ENCODE data around the gene RNU5D-1.
"Not testable (repeated sequence)": the region's sequence is repeated elsewhere in the genome, so short reads cannot be mapped to it uniquely, and the experiment has no call there.

The RNU5D-1 gene

DNA sequence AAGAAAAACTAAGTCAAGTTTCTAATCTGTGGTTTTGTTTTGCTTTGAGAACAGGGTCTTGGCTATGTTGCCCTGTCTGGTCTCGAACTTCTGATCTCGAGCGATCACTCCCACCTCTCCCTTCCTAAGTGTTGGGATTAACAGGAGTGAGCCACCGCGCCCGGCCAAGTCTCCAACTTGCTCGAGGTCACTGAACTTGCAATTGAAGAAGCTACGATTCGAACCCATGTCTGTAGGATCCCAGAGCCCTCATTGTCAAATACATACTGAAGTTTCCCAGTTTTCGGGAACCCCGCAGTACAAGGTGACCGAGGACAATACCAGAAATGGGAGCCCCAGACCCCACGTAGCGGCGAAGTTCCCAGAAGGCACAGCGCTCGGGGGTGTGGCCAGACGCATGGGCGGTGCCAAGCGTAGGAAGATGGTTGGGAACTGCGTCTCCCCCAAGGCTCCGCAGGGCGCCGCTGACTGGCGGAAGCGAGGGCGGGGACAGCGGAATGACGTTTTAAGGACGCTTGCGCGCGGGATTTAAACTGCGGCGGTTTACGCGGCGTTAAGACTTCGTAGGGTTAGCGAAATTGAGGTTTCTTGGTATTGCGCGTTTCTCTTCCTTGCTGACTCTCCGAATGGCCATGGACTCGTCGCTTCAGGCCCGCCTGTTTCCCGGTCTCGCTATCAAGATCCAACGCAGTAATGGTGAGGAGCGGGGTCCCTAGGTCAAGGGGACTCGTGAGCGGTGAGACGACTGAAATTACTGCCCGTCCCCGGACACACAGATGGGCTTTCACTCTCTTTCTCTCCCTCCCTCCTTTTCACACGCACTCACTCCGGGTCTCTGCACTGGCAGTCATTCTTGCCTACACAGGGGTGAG, 8.6 kb upstream of the RNU5D-1 start, which contains the start of gene KIF2C:
KIF2C (plus strand) TSS at position 531 of the 872 bp plus-strand sequence; CDS start at position 627, 96 bp downstream.
- H3K4me3 ChIP-seq: peak within 1 kb of the TSS; percentile 56 to 63
- no peaks in the 10 kb centered on the region for H3K9me3 ChIP-seq
- H3K4me1 ChIP-seq: peaks cover 0 to 12% (median 6%) of the 10 kb centered on the region in 4 donors
- intact Hi-C loops (cut with DNase I; ENCODE audit: low total_unique reads): no loop called here
- H3K27ac ChIP-seq: peak within 1 kb of the TSS; percentile 82 to 85
- no peaks in the 10 kb centered on the region for H3K36me3 ChIP-seq
- peak; percentile 96 to 98 for DNase-seq
- H3K27me3 ChIP-seq: no peaks in the 10 kb centered on the region
- TF ChIP-seq, protein P1, sequence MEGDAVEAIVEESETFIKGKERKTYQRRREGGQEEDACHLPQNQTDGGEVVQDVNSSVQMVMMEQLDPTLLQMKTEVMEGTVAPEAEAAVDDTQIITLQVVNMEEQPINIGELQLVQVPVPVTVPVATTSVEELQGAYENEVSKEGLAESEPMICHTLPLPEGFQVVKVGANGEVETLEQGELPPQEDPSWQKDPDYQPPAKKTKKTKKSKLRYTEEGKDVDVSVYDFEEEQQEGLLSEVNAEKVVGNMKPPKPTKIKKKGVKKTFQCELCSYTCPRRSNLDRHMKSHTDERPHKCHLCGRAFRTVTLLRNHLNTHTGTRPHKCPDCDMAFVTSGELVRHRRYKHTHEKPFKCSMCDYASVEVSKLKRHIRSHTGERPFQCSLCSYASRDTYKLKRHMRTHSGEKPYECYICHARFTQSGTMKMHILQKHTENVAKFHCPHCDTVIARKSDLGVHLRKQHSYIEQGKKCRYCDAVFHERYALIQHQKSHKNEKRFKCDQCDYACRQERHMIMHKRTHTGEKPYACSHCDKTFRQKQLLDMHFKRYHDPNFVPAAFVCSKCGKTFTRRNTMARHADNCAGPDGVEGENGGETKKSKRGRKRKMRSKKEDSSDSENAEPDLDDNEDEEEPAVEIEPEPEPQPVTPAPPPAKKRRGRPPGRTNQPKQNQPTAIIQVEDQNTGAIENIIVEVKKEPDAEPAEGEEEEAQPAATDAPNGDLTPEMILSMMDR (IDR thresholded peaks at IDR 0.05): no peak

DNA sequence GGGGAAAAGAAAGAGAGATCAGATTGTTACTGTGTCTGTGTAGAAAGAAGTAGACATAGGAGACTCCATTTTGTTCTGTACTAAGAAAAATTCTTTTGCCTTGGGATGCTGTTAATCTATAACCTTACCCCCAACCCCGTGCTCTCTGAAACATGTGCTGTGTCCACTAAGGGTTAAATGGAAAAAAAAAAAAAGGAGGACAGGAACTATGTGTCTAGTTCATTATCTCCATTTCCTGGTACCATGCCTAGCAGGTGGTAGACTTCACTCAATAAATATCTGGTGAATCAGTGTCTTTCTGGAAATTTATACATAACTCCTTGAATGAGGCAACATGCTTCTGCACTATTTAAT, 8.0 kb upstream of the RNU5D-1 start:
- peaks cover 0 to 12% (median 6%) of the 10 kb centered on the region in 4 donors for H3K4me1 ChIP-seq
- H3K9me3 ChIP-seq; H3K36me3 ChIP-seq; H3K27me3 ChIP-seq; intact Hi-C loops (cut with DNase I; ENCODE audit: low total_unique reads); DNase-seq: not testable (repeated sequence)
- H3K27ac ChIP-seq: peak overlapping the region; percentile 82 to 85
- peak overlapping the region; percentile 56 to 63 for H3K4me3 ChIP-seq

DNA sequence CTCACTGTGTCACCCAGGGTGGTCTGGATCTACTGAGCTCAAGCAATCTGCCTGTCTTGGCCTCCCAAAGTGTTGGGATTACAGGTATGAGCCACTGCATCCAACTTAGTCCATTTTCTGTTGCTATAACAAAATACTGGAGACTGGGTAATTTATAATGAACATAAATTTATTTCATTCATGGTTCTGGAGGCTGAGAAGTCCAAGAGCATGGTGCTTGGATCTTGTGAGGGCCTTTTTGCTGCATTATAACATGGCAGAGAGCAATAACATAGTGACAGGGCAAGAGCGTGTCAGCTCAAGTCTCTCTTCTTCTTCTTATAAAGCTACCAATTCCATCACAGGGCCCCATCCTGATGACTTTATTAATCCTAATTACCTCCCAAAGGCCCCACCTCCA, 5.0 kb upstream of the RNU5D-1 start:
- H3K4me1 ChIP-seq: peaks cover 0 to 20% (median 11%) of the 10 kb centered on the region in 4 donors
- H3K36me3 ChIP-seq: no peaks in the 10 kb centered on the region
- intact Hi-C loops (cut with DNase I; ENCODE audit: low total_unique reads): no loop called here
- TF ChIP-seq, protein P1 (IDR thresholded peaks at IDR 0.05): no peak
- no peak overlapping the region for H3K4me3 ChIP-seq
- H3K27ac ChIP-seq: no peak overlapping the region
- no peak for DNase-seq
- H3K9me3 ChIP-seq: no peaks in the 10 kb centered on the region
- H3K27me3 ChIP-seq: no peaks in the 10 kb centered on the region

DNA sequence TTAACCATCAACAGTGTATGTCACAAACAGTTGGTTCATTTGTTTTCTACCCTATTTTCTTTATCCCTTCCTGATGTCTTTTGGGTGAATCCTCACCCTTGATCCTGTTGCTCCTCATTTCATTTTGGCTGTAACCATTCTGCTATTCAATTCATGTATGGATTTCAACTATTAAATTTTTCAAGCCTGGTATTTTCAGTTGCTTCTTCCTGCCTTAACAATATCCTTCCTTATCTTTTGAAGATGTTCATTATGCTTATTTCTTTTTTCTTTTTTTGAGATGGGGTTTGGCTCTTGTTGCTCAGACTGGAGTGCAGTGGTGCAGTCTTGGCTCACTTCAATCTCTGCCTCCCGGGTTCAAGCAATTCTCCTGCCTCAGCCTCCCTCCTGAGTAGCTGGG, 2.8 kb upstream of the RNU5D-1 start:
- Histone ChIP-seq H3K27ac (peak overlapping the region in 1 of 2 donors; percentile 45), H3K27me3 (no peaks in the 10 kb centered on the region), H3K4me1 (peaks cover 0 to 24% (median 5%) of the 10 kb centered on the region in 4 donors), H3K36me3 (no peaks in the 10 kb centered on the region), H3K9me3 (no peaks in the 10 kb centered on the region), H3K4me3 (no peak overlapping the region)
- TF ChIP-seq, protein P1 (IDR thresholded peaks at IDR 0.05): no peak
- DNase-seq: no peak
- intact Hi-C loops (cut with DNase I; ENCODE audit: low total_unique reads): loop anchor here (5.0 kb wide), 1 partner anchor 44 kb away; the partner anchor contains the start of gene RPS8

DNA sequence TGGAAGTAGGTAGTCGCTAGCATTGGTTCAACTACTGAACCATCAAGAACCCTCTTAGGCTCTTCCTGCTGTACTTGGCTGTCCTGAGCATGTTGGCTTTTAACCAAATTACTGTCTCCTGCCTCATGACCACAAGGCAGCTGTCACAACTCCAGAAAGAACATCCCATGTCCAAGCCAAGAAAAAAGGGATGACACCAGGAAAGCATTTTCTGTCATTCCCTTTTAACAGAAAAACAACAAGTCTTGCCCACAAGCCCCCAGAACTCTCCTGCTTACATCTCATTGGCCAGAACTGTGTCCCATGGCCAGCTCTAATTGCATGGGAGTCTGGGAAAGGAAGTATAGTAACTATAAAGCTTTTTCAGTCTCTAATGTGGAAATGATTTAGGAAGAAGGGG, 2.4 kb upstream of the RNU5D-1 start:
- H3K36me3 ChIP-seq: no peaks in the 10 kb centered on the region
- H3K9me3 ChIP-seq: no peaks in the 10 kb centered on the region
- peaks cover 0 to 24% (median 5%) of the 10 kb centered on the region in 4 donors for H3K4me1 ChIP-seq
- intact Hi-C loops (cut with DNase I; ENCODE audit: low total_unique reads): loop anchor here (5.0 kb wide), 1 partner anchor 44 kb away; the partner anchor contains the start of gene RPS8
- DNase-seq: peak in 1 of 2 donors; percentile 26
- no peaks in the 10 kb centered on the region for H3K27me3 ChIP-seq
- TF ChIP-seq, protein P1 (IDR thresholded peaks at IDR 0.05): no peak
- peak overlapping the region in 1 of 2 donors; percentile 45 for H3K27ac ChIP-seq
- no peak overlapping the region for H3K4me3 ChIP-seq
